Lower leg skin (tissue), 4 donors: ENCODE results near the gene CNGA4. TPM values are rescaled to one million over a fixed set of nuclear protein-coding genes. Genes with fewer than 3 reads are reported as not detected.
A peak's percentile ranks its signal among the peaks of the same experiment; 100 is the strongest.

Experiments used
- DNase-seq, 2 donors: peaks; one replicate each; pipeline ENCODE4 v3.0.0-alpha.2; 2019; ENCODE audit warnings: low spot score in 2 of 2
- H3K4me3 ChIP-seq: fragments of 200-600 bp; sonication (generic); 2 replicates; pipeline ENCODE4 v1.5.1; 2017; ENCODE audit warnings: mild to moderate bottlenecking, low read depth; ENCODE audit not compliant: poor library complexity, severe bottlenecking
- CTCF ChIP-seq, 3 donors: fragments of 450-650 bp; IDR thresholded peaks; one replicate each; pipeline ENCODE4 v1.5.1; 2016; ENCODE audit warnings: antibody characterized with exemption in 3 of 3, mild to moderate bottlenecking in 3 of 3, moderate library complexity in 2 of 3
- POLR2A ChIP-seq, 2 donors: fragments of 450-650 bp; IDR thresholded peaks; one replicate each; pipeline ENCODE4 v1.6.1; 2016 to 2017; ENCODE audit warnings: antibody characterized with exemption in 2 of 2, mild to moderate bottlenecking in 1 of 2, moderate library complexity in 1 of 2
- WGBS, 2 donors: methylation state at CpG; one replicate each; pipeline ENCODE4 v1.1.5; 2018; 5-methylcytosine and 5-hydroxymethylcytosine counted together
- intact Hi-C: fragments of 100-400 bp; cut with DNase I; formaldehyde crosslinking; loops from one replicate; pipeline ENCODE4 v1.15.0; 2023; ENCODE audit warnings: low total_unique reads
- total RNA-seq, 4 donors: library from RNA; depleted of rRNA; stranded (reverse); fragments of >200 nt; gene quantifications; one replicate each; pipeline ENCODE4 v1.1.0, GENCODE V29; 2016

Gene CNGA4
- total RNA-seq, 4 donors from 2014 or later = not detected

DNA sequence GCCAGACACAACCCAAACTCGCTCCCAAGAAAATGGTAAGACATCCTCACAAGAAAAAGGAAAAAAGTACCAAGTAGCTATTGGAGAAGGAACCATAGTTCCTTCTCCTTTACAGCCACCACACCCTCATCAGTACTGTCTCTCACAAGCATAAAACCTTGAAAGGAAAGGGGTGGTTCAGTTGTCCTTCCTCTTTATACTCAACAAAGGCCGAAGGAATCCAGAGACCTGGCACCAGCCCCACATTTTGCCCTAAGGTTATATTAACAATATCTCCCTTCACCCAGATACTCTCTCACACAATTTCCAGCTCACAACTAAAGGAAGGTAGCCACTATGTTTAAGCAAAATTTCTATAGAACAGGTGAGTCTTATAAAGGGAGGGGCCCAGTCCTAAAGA lies 13.0 kb upstream of the CNGA4 start:
- DNase-seq = no peak
- no peak for TF ChIP-seq POLR2A (IDR thresholded peaks at IDR 0.05)
- no peak for TF ChIP-seq CTCF (IDR thresholded peaks at IDR 0.05)
- 59 to 66% methylated on average over 2 of the region's 2 CpGs for WGBS, 2 donors
- intact Hi-C loops = no loop called here
- no peak overlapping the region for H3K4me3 ChIP-seq

GRCh38 chr11:6228520-6228919 lies 10.4 kb upstream of the CNGA4 start:
- no peak overlapping the region for H3K4me3 ChIP-seq
- no peak for DNase-seq
- intact Hi-C loops = no loop called here
- TF ChIP-seq POLR2A (IDR thresholded peaks at IDR 0.05) (no peak), CTCF (IDR thresholded peaks at IDR 0.05) (no peak)
- WGBS, 2 donors = 49 to 57% methylated on average over 3 of the region's 3 CpGs

GRCh38 chr11:6229911-6230310 lies 9.0 kb upstream of the CNGA4 start:
- intact Hi-C loops = no loop called here
- no peak for DNase-seq
- H3K4me3 ChIP-seq = no peak overlapping the region
- no peak for TF ChIP-seq CTCF (IDR thresholded peaks at IDR 0.05)
- TF ChIP-seq POLR2A (IDR thresholded peaks at IDR 0.05) = no peak
- 65 to 70% methylated on average over 2 of the region's 2 CpGs for WGBS, 2 donors

- intact Hi-C loops = no loop called here
- H3K4me3 ChIP-seq = no peak overlapping the region
- TF ChIP-seq POLR2A (IDR thresholded peaks at IDR 0.05) (no peak), CTCF (IDR thresholded peaks at IDR 0.05) (no peak)
- DNase-seq = no peak
Observed at GRCh38 chr11:6232899-6233298, 6.0 kb upstream of the CNGA4 start.

DNA sequence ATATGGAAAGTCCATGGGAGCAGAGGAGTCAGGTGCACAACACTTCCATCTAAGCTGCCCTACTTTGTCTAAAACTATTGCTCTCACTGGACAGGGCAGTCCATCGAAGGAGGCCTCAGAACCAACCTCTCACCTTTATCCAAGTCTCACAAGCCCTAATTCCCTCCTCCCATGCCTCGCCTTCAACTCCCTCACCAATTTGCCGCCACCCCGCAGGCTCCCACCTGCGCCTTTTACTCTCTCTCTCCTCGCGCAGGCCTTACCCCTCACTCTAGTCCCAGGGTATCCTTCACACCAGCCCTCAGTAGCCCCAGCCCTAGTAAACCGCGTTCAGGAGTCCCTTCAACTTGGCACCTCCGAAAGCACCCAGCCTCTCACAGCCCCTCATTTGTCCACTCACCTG lies 4.9 kb upstream of the CNGA4 start:
- TF ChIP-seq CTCF (IDR thresholded peaks at IDR 0.05) (no peak), POLR2A (IDR thresholded peaks at IDR 0.05) (no peak)
- DNase-seq = no peak
- H3K4me3 ChIP-seq = peak overlapping the region; percentile 62
- WGBS, 2 donors = 1 to 3% methylated on average over 10 of the region's 10 CpGs
- intact Hi-C loops = no loop called here

DNA sequence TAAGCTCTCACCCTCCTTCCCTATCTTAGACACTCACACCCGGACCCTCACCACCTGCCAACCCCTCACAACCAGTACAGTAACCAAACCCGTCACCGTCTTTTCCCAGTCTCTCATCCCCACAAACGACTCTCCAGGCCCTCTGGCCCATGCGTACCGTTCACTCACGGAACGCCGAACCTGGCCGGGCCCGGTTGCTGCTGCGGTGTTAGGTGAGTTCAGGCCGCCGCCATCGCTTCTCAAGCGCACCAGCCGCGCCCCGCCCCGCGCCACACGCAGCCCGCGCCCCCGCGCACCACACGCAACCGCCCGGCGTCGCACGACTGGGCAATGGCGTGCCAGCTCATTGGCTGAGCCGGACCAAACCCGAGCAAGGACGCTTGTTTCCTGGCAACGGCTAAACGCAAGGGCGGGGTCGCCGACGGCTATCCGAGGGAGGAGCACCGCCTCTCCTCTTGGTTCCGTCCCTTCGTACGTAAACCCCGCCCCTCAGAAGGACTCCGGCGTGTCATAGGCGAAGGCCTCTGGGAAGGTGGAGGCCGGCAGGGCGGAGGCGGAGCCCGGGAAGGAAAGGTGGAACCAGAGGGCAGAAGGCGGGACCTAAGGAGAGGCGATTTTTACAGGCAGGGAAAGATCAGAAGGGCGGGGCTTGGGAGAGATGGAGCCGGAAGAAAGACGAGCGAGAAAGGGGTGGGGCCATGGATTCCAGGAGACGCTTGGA lies 4.3 kb upstream of the CNGA4 start, which contains the start of gene FHIP1B:
Gene FHIP1B, minus strand, starts transcription at position 250 of the 721 bp plus-strand sequence. CDS start 10,120 bp downstream, outside the sequence.
- 0 to 1% methylated on average over 40 to 61 of the region's 62 CpGs for WGBS, 2 donors
- peak within 1 kb of the TSS; percentile 62 for H3K4me3 ChIP-seq
- DNase-seq = peak; percentile 100
- TF ChIP-seq POLR2A (IDR thresholded peaks at IDR 0.05) (no peak), CTCF (IDR thresholded peaks at IDR 0.05) (no peak)
- intact Hi-C loops = no loop called here
